ENCODE results near the gene PCSK6.

Gene PCSK6

DNA sequence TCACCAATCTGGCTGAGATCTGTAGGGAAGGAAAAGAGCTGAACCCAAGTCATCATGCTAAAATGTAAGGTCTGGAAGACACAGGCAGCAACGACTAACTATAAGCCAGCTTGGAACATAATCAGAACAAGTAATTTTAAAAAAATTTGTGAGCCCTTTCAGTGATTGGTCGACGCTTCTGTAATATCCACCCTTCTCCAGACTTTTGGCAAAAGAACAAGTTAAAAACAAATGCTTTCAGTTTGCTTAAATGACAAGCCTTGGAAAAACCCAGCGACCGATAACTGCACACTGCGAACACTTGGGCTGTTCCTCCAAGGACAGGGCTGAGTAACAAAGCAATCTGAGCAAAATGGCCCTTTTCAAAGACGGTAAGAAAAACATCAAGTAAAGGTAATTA, 49.6 kb downstream of the PCSK6 start:
- no peak overlapping the region for H3K27ac ChIP-seq
- peak overlapping the region; percentile 9 to 13 for H3K4me3 ChIP-seq
- H3K27me3 ChIP-seq: no peaks in the 10 kb centered on the region
- TF ChIP-seq, protein P1, sequence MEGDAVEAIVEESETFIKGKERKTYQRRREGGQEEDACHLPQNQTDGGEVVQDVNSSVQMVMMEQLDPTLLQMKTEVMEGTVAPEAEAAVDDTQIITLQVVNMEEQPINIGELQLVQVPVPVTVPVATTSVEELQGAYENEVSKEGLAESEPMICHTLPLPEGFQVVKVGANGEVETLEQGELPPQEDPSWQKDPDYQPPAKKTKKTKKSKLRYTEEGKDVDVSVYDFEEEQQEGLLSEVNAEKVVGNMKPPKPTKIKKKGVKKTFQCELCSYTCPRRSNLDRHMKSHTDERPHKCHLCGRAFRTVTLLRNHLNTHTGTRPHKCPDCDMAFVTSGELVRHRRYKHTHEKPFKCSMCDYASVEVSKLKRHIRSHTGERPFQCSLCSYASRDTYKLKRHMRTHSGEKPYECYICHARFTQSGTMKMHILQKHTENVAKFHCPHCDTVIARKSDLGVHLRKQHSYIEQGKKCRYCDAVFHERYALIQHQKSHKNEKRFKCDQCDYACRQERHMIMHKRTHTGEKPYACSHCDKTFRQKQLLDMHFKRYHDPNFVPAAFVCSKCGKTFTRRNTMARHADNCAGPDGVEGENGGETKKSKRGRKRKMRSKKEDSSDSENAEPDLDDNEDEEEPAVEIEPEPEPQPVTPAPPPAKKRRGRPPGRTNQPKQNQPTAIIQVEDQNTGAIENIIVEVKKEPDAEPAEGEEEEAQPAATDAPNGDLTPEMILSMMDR (IDR thresholded peaks at IDR 0.05): no peak
- DNase-seq: no peak
- intact Hi-C loops (cut with DNase I; ENCODE audit: low total_unique reads): no loop called here
- H3K36me3 ChIP-seq: no peaks in the 10 kb centered on the region
- H3K9me3 ChIP-seq: no peaks in the 10 kb centered on the region
- peaks cover 0 to 5% (median 0%) of the 10 kb centered on the region in 4 donors for H3K4me1 ChIP-seq

GRCh38 chr15:101439285-101439919, 50.1 kb downstream of the PCSK6 start:
- no peaks in the 10 kb centered on the region for H3K27me3 ChIP-seq
- H3K27ac ChIP-seq: no peak overlapping the region
- no peaks in the 10 kb centered on the region for H3K9me3 ChIP-seq
- H3K4me1 ChIP-seq: peaks cover 0 to 5% (median 0%) of the 10 kb centered on the region in 4 donors
- TF ChIP-seq, protein P1 (IDR thresholded peaks at IDR 0.05): no peak
- no peak for DNase-seq
- intact Hi-C loops (cut with DNase I; ENCODE audit: low total_unique reads): no loop called here
- no peaks in the 10 kb centered on the region for H3K36me3 ChIP-seq
- peak overlapping the region; percentile 9 to 13 for H3K4me3 ChIP-seq

DNA sequence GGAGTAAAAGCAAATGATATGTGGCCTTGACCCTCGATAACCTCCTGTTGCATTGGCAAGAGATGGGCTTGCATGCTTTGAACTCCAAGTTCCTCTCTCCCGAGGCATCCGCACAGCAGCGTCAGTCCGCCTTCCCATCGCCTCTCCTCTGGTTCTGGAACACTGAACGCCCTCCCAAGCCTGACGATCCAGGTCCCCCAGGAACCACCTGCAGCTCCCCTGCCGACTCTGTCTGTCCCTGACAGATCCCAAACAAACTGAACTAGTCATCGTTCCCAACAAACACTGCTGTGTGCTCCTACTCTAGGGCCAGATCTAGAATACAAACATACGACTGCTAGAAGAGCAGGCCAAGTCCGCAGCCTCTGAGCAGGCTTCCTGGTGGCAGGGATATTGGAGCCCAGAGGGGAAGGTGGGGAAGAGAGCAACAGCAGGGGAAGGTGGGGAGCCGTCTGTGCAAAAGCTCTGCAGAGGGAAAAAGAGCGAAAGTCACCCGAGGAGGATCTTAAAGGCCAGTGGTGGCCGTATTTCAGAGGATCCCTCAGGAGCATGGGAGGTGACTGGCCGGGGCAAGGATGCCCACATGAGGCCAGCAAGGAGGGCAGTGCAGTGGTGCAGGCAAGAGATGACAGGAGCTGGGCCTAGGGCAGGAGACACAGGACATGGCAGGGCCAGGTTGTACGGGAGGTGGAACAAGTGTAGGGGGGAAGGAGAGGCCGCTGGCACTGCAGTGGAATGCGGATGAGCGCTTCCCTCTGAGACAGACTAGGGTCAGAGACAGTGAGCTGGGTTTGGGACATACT, 50.8 kb downstream of the PCSK6 start:
- Histone ChIP-seq H3K27ac (no peak overlapping the region), H3K4me3 (no peak overlapping the region), H3K36me3 (no peaks in the 10 kb centered on the region), H3K4me1 (peaks cover 0 to 5% (median 0%) of the 10 kb centered on the region in 4 donors), H3K9me3 (no peaks in the 10 kb centered on the region), H3K27me3 (peaks cover 0 to 7% of the 10 kb centered on the region in 2 donors)
- TF ChIP-seq, protein P1 (IDR thresholded peaks at IDR 0.05): no peak
- intact Hi-C loops (cut with DNase I; ENCODE audit: low total_unique reads): no loop called here
- DNase-seq: no peak

- DNase-seq: no peak
- Histone ChIP-seq H3K27me3 (peaks cover 0 to 12% of the 10 kb centered on the region in 2 donors), H3K4me3 (no peak overlapping the region), H3K9me3 (no peaks in the 10 kb centered on the region), H3K27ac (no peak overlapping the region), H3K4me1 (peaks cover 0 to 5% (median 0%) of the 10 kb centered on the region in 4 donors), H3K36me3 (no peaks in the 10 kb centered on the region)
- TF ChIP-seq, protein P1 (IDR thresholded peaks at IDR 0.05): no peak
- intact Hi-C loops (cut with DNase I; ENCODE audit: low total_unique reads): no loop called here
These were observed 51.7 kb downstream of the PCSK6 start for GRCh38 chr15:101437618-101438481.

DNA sequence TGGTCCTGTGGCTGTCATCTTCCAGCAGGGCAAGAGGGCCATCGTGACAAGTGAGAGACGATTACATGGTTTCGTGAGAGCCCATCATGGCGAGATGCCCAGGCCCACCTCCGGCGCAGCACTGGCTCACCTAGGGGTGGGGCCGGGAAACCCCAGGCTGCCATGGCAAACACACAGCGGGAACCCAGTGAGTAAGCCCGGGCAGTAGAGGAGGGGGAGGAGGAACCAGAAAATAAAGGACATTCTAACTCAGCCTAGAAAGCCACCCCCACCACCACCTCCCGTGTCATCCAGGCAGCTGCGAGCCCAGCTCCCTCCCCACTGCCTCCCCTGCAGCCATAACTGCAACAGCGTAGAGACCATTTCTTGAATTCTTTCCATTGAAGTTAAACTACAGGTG, 52.3 kb downstream of the PCSK6 start:
- no peaks in the 10 kb centered on the region for H3K36me3 ChIP-seq
- peaks cover 0 to 5% (median 0%) of the 10 kb centered on the region in 4 donors for H3K4me1 ChIP-seq
- DNase-seq: no peak
- TF ChIP-seq, protein P1 (IDR thresholded peaks at IDR 0.05): no peak
- no peak overlapping the region for H3K27ac ChIP-seq
- no peak overlapping the region for H3K4me3 ChIP-seq
- intact Hi-C loops (cut with DNase I; ENCODE audit: low total_unique reads): no loop called here
- H3K9me3 ChIP-seq: no peaks in the 10 kb centered on the region
- H3K27me3 ChIP-seq: peaks cover 0 to 12% of the 10 kb centered on the region in 2 donors
